ENCODE measurements around the gene ERG28. TPM values are rescaled to one million over a fixed set of nuclear protein-coding genes. Genes with fewer than 3 reads are reported as not detected.
A peak's percentile ranks its signal among the peaks of the same experiment; 100 is the strongest.

ERG28 gene
- total and polyA plus RNA-seq, 2 donors (not counting 3 experiments of a cell fraction or from before 2014, with no cell fraction given) = 31.9 to 46.0 TPM

DNA sequence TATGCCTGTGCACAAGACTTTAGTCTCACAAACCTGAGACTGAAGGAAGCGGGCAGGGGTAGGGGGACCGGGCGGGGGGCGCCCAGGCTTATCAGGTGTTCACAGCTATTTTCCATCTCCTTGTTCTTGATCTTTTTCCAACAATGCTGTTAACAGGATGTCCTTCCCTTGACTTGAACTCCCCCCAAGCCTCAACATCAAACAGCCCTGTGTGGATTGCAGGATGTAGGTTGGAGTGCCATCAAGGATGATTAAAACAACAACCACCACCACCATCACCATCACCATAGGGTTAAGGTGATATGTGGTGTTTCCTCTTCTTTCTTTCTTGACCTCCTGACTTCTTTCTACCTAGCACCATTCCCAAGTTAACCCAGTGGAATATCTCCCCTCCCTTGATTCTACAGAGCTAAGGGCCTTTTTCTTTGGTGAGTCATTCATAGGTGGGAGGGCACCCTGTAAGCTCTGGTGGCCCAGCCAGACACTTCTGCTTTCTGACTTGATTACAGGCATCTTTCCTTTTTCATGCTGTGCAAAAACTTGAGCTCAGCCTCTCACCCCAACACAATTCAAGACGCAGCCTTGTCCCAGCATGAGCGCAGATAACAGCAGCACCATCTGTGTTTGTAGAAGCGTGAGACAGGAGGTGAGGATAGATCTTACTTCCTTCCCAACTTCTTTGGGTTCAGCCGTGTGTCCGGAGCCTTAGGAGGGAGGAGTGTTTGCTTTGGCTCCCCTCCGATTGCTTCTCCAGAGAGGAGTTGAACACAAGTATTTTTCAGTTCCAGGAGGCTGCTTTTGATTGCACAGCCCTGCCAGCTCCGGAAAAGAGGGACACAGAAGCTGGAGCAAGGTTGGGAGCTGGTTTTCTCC is 55.5 kb downstream of the ERG28 start:
- dilution Hi-C loops (cut with MboI; ENCODE audit: extremely low pct_ligation_motif_present, low sequenced_read_pairs) = no loop called here
- Histone ChIP-seq H3K36me3 (ENCODE audit: control insufficient read depth in 2 of 2, extremely low read depth in 1 of 2, insufficient read depth in 2 of 2, low read length in 2 of 2) (no peaks in the 10 kb centered on the region), H3K9me3 (replicated peaks; ENCODE audit: control insufficient read depth, insufficient read depth, low read length) (no peaks in the 10 kb centered on the region), H3K9ac (replicated peaks; ENCODE audit: extremely low read depth, insufficient read depth, low read length) (no peak overlapping the region), H3K27me3 (ENCODE audit: control insufficient read depth in 2 of 2, insufficient read depth in 2 of 2, low read length in 2 of 2) (peaks cover 16 to 21% of the 10 kb centered on the region in 2 experiments), H3K4me1 (ENCODE audit: control insufficient read depth, extremely low read depth, insufficient read depth, low read length) (peaks cover 14% of the 10 kb centered on the region), H3K4me3 (replicated peaks in 1 of 3; ENCODE audit: insufficient read depth in 1 of 3, low read depth in 1 of 3, low read length in 3 of 3) (peak overlapping the region in 1 of 3 experiments; percentile 26), H2AFZ (ENCODE audit: low read depth, low read length) (no peak overlapping the region), H3K27ac (ENCODE audit: insufficient read depth, low read depth, low read length) (no peak overlapping the region), H3K4me2 (ENCODE audit: insufficient read depth, low read length) (peak overlapping the region; percentile 36), H3K79me2 (ENCODE audit: control insufficient read depth, insufficient read depth, low read length) (no peaks in the 10 kb centered on the region), H4K20me1 (replicated peaks; ENCODE audit: control insufficient read depth, extremely low read depth, insufficient read depth, low read length) (no peaks in the 10 kb centered on the region), H3K9me1 (replicated peaks; ENCODE audit: control insufficient read depth, extremely low read depth, insufficient read depth, low read length) (no peaks in the 10 kb centered on the region)
- FAIRE-seq = peak; percentile 49
- intact Hi-C loops (cut with micrococcal nuclease) = loop anchor here (1.0 kb wide), 2 partner anchors 43 to 49 kb away; no protein-coding TSS in a partner anchor
- peak; percentile 40 for TF ChIP-seq FOS (IDR thresholded peaks at IDR 0.05; ENCODE audit: borderline replicate concordance, insufficient read depth, low read length)
- TF ChIP-seq, protein P1, sequence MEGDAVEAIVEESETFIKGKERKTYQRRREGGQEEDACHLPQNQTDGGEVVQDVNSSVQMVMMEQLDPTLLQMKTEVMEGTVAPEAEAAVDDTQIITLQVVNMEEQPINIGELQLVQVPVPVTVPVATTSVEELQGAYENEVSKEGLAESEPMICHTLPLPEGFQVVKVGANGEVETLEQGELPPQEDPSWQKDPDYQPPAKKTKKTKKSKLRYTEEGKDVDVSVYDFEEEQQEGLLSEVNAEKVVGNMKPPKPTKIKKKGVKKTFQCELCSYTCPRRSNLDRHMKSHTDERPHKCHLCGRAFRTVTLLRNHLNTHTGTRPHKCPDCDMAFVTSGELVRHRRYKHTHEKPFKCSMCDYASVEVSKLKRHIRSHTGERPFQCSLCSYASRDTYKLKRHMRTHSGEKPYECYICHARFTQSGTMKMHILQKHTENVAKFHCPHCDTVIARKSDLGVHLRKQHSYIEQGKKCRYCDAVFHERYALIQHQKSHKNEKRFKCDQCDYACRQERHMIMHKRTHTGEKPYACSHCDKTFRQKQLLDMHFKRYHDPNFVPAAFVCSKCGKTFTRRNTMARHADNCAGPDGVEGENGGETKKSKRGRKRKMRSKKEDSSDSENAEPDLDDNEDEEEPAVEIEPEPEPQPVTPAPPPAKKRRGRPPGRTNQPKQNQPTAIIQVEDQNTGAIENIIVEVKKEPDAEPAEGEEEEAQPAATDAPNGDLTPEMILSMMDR (IDR thresholded peaks at IDR 0.05; ENCODE audit: extremely low read depth in 1 of 2, insufficient read depth in 1 of 2, low read depth in 1 of 2, low read length in 2 of 2) = no peak
- TF ChIP-seq MYC (IDR thresholded peaks at IDR 0.05; ENCODE audit: low read depth, low read length) = no peak
- ChIA-PET CTCF (interaction anchor here (1.0 to 3.5 kb wide), 8 partner anchors 8 to 366 kb away, joined by 3 to 21 read pairs (median 4); partner anchors contain the start of gene FLVCR2), POLR2A (no interaction called here)
- peak; percentile 92 for DNase-seq (ENCODE audit: low read depth, low spot score)
- BruUV-seq (replicated peaks) = no TSS peak

- CTCF ChIA-PET = interaction anchor here (0.6 kb wide), 1 partner anchor 486 kb away, joined by 3 read pairs; no protein-coding TSS in a partner anchor
- no peaks in the 10 kb centered on the region for H3K79me2 ChIP-seq (ENCODE audit: control insufficient read depth, insufficient read depth, low read length)
- dilution Hi-C loops (cut with MboI; ENCODE audit: extremely low pct_ligation_motif_present, low sequenced_read_pairs) = no loop called here
Observed at GRCh38 chr14:75602503-75602902, 58.2 kb downstream of the ERG28 start.

More at GRCh38 chr14:75602503-75602902, 58.2 kb downstream of the ERG28 start:
- Histone ChIP-seq H3K4me2 (ENCODE audit: insufficient read depth, low read length) (no peak overlapping the region), H3K27me3 (ENCODE audit: control insufficient read depth in 2 of 2, insufficient read depth in 2 of 2, low read length in 2 of 2) (peaks cover 12 to 23% of the 10 kb centered on the region in 2 experiments), H3K4me3 (replicated peaks in 1 of 3; ENCODE audit: insufficient read depth in 1 of 3, low read depth in 1 of 3, low read length in 3 of 3) (no peak overlapping the region), H3K9me1 (replicated peaks; ENCODE audit: control insufficient read depth, extremely low read depth, insufficient read depth, low read length) (no peaks in the 10 kb centered on the region), H4K20me1 (replicated peaks; ENCODE audit: control insufficient read depth, extremely low read depth, insufficient read depth, low read length) (no peaks in the 10 kb centered on the region), H2AFZ (ENCODE audit: low read depth, low read length) (no peak overlapping the region), H3K9ac (replicated peaks; ENCODE audit: extremely low read depth, insufficient read depth, low read length) (no peak overlapping the region), H3K9me3 (replicated peaks; ENCODE audit: control insufficient read depth, insufficient read depth, low read length) (no peaks in the 10 kb centered on the region), H3K36me3 (ENCODE audit: control insufficient read depth in 2 of 2, extremely low read depth in 1 of 2, insufficient read depth in 2 of 2, low read length in 2 of 2) (no peaks in the 10 kb centered on the region), H3K27ac (ENCODE audit: insufficient read depth, low read depth, low read length) (no peak overlapping the region), H3K4me1 (ENCODE audit: control insufficient read depth, extremely low read depth, insufficient read depth, low read length) (peaks cover 14% of the 10 kb centered on the region)
- FAIRE-seq = no peak
- intact Hi-C loops (cut with micrococcal nuclease) = no loop called here
- BruUV-seq (replicated peaks) = no TSS peak
- DNase-seq (ENCODE audit: low read depth, low spot score) = no peak
- POLR2A ChIA-PET = no interaction called here
- TF ChIP-seq, protein P2, sequence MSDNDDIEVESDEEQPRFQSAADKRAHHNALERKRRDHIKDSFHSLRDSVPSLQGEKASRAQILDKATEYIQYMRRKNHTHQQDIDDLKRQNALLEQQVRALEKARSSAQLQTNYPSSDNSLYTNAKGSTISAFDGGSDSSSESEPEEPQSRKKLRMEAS (IDR thresholded peaks at IDR 0.05; ENCODE audit: insufficient read depth, insufficient read length) = no peak
- TF ChIP-seq, protein P1 (IDR thresholded peaks at IDR 0.05; ENCODE audit: extremely low read depth in 1 of 2, insufficient read depth in 1 of 2, low read depth in 1 of 2, low read length in 2 of 2) = no peak
- TF ChIP-seq GATA2 (IDR thresholded peaks at IDR 0.05; ENCODE audit: insufficient read depth, insufficient read length, low read depth, low read length) = no peak
- TF ChIP-seq EZH2 (IDR thresholded peaks at IDR 0.05; ENCODE audit: borderline replicate concordance, low read depth, low read length, severe bottlenecking) = no peak
- TF ChIP-seq MYC (IDR thresholded peaks at IDR 0.05; ENCODE audit: low read depth, low read length) = no peak
- TF ChIP-seq POLR2AphosphoS5 (IDR thresholded peaks at IDR 0.05; ENCODE audit: insufficient read depth, low read depth, low read length) = no peak
- no peak for TF ChIP-seq JUN (IDR thresholded peaks at IDR 0.05; ENCODE audit: borderline replicate concordance, insufficient read depth, insufficient read length, low read depth)
- TF ChIP-seq FOS (IDR thresholded peaks at IDR 0.05; ENCODE audit: borderline replicate concordance, insufficient read depth, low read length) = no peak
- no peak for TF ChIP-seq POLR2A (IDR thresholded peaks at IDR 0.05; ENCODE audit: low read depth, low read length)
